Limb (tissue), 2 donors: ENCODE results near the gene PRAC1.

ENCODE experiments used
- DNase-seq, 2 donors: peaks; one replicate each; pipeline ENCODE4 v3.0.0-alpha.2; 2016; ENCODE audit errors: extremely low spot score in 2 of 2

The PRAC1 gene

DNA sequence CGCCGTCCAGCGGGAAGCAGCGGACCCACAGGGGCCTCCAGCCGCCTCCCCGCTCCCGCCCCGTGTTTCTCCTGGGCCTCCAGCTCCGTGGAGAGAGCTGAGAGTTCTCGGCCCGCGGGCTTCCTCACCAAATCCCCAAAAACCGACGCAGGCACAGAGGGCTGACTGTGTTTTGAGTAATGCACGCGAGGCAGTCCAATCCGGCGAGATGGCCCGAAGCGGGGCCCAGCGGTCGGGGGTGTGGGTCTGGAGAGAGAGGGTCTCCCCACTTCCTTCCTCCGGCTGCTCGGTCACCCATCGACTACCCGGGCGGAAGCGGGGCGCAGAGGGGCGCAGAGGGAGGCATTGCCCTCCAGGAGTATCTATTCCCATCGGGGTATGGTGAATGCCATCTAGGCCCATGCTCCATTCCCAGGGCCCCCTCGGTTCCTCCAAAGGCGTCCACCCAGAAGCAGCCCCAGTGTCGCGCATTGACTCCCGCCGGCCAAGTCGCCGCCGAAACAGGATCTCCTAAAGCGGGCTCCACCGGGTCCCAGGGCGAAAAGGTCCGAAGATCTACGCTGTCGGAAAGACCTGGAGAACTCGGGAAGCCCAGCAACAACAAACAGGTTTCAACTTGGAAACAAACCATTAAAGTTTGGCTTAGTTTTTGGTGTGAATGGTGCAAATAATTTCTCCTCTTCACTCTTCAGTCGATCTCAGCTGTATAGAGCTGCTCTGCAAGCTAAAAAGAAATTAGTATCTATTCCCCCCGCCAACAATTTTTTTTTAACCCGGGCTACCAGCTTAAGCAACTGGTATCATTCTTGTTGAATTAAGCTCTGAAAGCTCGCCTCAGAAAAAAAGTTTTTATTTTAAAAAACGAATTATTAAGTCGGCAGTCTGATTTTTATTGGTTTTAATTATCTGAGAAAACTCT is 25.4 kb upstream of the PRAC1 start:
- DNase-seq = no peak

DNA sequence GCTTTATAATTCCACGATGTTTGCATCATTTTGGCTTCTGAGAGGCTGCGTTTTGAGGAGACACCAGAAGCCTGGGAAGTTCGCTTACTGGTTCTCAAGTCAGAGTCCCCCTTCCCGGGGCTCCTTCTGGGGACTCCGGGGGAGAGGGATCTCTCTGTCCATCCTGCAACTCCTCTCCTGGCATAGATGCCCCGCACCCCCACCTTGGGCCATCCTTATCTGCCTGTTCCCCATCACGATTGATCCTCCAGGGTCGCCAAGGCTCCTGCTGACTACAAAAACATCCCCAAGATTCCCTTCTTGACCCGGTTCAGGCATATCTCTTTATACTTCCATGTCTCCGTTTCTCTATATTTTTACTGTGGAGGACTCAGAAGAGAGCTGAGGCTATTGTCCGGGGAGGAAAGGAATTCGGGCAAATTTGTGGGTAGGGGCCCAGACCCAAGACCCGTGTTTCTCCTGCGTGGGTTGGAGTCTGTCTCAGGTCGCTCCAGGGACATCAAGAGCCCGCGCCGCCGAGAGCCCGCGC is 24.7 kb upstream of the PRAC1 start:
- no peak for DNase-seq

DNA sequence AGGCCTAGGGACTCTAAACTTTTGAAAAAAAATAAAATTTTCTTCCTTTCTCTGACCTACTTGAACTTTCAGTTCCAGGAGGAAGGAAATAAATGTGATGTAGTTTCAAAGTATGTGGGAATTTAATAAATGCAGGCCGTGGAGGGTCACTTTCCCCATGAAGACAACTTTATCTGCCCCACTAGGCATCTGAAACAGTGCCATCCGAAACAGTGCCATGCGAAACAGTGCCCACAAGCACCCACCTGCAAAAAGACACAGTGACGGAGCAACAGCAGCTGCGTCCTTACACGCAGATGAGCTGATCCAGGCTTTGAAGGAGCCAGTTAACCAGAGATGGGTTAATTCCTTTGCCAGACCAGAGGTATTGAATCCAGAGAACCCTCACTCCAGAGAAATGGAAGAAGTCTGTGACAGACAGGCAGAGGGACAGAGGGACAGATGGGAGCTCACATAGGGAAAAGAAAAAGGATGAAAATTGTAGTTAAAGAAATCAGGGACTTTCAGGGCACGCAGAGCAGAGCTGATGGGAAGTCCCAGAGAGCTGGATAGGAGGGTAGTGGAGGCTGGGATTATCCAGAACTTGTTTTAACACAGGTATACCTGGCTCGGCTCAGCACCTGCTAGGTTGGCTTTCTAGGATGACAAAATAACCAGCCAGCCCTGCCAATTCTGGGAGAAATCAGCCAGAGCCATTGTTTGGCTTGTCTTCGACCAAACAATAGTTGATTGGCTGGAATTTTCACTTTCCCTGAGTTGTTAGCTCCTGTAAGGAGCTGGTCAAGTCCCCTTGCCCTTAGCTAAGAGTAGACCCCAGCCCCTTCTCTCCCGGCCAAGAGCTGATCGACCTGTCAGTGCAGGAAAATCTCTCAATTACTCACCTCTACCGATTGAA is 23.3 kb upstream of the PRAC1 start:
- no peak for DNase-seq

- DNase-seq = no peak
Measured at GRCh38 chr17:48740537-48740936, 18.2 kb upstream of the PRAC1 start.

DNA sequence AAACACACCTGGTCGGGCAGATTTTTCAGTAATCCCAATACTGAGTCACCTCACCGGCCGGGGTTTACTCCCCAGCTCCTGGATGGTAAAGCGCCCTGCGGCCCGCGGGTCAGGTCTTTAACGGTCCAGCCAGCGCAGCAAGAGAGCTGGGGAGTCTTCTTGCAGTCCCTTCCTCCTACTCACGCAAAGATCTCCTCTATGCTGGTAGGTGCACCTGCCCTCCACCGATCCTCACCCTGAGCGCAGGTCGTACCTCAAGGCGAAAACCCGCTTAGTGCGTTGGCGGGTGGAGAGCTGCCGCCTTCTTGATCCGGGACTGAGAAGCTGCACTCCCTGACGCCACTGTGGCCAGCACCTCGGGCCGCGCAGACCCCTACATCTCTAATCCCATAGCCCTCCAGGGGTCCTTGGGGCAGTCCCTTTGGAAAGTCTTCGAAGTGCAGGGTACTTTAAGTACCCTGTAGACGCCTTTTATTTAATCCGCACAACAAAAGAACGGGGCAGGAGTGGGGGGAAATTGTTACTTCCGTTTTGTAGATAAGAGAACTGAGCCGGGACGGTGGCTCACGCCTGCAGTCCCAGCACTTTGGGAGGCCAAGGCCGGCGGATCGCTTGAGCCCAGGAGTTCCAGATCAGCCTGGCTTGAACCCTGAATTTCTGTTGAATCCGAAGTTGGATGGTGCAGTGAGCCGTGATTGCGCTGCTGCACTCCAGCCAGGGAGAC is 16.6 kb upstream of the PRAC1 start:
- DNase-seq = no peak

DNA sequence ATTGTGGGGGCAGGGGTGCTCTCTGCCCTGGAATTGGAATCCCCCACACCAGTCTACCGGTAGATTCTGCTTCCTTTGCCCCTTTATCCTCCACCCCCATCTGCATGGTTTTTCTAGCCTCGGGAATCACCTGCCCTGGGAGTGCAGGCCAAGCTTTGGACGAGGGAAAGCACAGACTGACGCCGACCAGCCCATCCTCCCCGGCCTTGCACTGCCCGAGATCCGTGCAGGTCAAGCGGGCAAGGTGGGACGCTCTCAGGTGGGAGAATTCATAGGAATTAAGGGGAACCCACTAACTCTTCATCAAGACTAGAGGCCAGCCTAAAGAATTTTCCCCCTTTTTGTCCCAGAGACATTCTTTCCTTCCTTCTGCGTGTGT is 16.1 kb upstream of the PRAC1 start:
- DNase-seq = no peak

- DNase-seq = no peak
Measured at GRCh38 chr17:48737330-48738043, 15.2 kb upstream of the PRAC1 start.

- DNase-seq = no peak
Measured at GRCh38 chr17:48735062-48735351, 12.7 kb upstream of the PRAC1 start.

- no peak for DNase-seq
Measured at GRCh38 chr17:48734333-48735061, 12.2 kb upstream of the PRAC1 start.

DNA sequence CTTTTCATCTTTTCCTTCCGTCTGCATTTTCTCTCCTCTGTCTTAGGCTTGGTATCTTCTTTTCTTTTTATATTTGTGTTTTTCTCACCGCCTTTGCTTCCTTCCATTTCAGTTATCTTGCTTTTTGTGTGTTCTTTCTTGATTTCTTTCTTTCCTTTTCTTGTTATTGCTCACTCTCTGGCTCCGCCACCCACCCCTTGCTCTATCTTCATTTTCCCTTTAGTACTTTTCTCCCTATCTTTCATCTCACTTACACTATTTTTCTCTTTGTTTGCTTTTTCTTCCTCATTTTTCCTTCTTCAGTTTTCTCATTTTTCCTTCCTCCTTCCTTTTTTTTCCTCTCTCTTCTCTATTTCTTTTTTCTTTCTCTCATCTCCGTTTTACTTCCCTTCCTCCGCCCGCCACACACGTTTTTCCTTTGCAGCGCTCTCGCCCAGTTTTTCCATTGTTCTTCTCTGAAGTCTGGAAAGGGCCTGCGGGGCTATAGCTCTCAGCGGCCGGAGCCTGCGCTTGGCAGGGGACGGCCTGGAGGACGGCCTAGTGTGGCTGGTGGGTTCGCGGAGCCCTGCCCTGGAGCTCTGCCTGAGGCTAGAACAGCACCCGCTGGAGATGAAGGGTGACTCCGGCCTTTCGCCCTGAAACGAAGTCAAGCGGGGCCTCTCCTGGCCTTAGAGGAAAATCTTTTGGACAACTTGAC is 11.5 kb upstream of the PRAC1 start:
- DNase-seq = no peak

- DNase-seq = no peak
Measured at GRCh38 chr17:48732688-48733629, 10.6 kb upstream of the PRAC1 start.

GRCh38 chr17:48731355-48731754 is 9.0 kb upstream of the PRAC1 start:
- no peak for DNase-seq

- no peak for DNase-seq
Measured at GRCh38 chr17:48730240-48730550, 7.9 kb upstream of the PRAC1 start.

DNA sequence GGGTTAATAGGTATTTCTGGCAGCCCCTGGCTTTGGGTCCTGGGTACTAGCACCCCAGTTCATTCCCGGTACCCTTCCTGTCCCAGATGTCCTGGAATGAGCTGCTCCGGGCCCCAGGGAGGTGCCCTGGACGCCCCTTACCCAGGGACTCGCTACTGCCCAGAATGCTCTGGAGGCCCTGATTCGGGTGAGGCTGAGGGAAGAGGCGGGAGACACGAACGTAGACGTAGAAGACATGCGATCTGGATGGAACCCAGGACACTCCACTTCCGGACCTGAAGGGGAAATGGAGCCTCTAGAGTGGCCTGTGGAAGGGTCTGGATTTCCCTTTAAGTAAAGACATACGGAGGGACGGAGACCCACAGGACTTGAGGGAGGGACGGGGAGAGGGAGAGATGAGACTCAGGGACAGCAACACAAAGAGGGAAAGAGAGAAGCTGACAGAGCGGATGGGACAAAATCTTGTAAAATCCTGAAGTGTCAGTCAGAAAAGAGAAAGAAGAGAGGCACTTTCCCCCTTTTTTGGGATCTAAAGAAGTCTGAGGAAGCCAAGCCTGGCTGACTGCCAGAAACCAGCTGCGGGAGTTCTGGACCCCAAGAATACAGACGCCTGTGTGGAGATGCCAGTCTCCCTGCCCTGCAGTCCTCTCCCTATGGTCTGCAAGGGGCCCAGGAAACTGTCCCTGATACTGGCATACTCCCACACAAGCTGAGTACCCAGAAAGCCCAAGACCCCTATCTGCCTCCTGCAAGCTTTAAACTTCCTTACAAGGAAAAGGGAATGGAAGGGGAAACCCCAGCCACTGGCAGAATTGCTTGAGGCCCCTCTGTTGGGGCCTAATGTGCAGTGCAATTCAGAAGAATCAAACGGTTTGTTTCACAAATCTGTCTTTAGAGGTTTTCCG is 7.3 kb upstream of the PRAC1 start:
- peak in 1 of 2 donors; percentile 49 for DNase-seq

DNA sequence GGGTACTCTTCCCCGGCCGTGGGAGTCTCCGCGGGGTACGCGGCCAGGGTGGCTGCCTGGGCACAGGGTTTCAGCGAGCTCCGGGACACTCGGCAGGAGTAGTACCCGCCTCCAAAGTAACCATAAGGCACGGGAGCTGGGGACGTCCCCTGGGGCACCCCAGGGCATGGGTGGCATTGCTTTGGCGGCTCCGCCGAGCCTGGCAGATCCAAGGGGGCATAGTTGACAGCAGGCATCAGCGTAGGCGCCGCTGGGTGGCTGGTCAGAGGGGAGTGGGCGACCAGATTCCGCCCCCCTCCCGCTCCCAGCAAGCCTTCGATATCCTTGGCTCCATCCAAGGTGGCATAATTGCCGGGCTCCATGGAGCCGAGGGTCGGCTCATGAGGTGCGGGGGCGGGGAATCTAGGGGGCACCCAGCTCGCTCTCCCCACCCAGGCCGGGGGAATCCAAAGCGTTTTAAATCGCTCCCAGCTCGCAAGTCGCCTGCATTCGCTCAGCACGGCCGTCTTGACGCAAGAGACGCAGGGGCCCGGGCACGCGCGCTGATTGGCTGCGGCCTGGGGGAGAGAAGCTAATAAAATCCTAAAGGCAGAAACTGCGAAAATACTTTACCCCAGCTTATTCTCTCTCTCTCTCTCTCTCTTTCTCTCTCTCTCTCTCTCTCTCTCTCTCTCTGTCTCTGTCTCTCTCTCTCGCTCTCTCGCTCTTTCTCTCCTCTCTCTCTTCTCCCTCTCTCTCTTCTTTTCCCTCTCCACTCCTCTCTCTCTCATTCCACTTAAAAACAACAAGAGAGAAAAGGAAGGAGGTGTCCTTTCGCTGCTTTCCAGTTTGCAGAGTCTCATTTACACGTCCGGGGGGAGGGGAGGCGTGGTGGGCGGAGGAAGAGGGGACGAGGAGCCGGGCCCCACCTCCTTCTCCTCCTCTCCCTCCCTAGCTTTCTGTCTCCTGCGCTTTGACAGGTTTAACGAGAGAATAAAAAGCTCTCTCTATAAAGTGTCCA is 6.2 kb upstream of the PRAC1 start, which contains the start of gene HOXB13:
HOXB13 (minus strand) TSS at position 519 of the 1,000 bp plus-strand sequence; CDS start at position 362, 157 bp downstream.
- DNase-seq = peak in 1 of 2 donors; percentile 80

GRCh38 chr17:48727415-48728175 is 5.3 kb upstream of the PRAC1 start:
- DNase-seq = no peak
